Rectal smooth muscle tissue (tissue), 1 donor: ENCODE data around the gene CIDEA.
A peak's percentile ranks its signal among the peaks of the same experiment; 100 is the strongest.

Experiments
- H3K27ac ChIP-seq: one replicate; pipeline ENCODE4 v1.7.0; 2013; ENCODE audit warnings: low read depth, low read length, inconsistent platforms
- H3K27me3 ChIP-seq: one replicate; pipeline ENCODE4 v1.7.0; 2013; ENCODE audit warnings: low read length; ENCODE audit not compliant: control insufficient read depth, insufficient read depth
- H3K36me3 ChIP-seq: one replicate; pipeline ENCODE4 v1.7.0; 2013; ENCODE audit warnings: low read length; ENCODE audit not compliant: control insufficient read depth, insufficient read depth
- H3K4me1 ChIP-seq: one replicate; pipeline ENCODE4 v1.7.0; 2013; ENCODE audit warnings: low read length; ENCODE audit not compliant: control insufficient read depth, insufficient read depth
- H3K4me3 ChIP-seq: one replicate; pipeline ENCODE4 v1.7.0; 2013; ENCODE audit warnings: low read length
- H3K9ac ChIP-seq: one replicate; pipeline ENCODE4 v1.7.0; 2013; ENCODE audit warnings: low read length

Gene CIDEA

DNA sequence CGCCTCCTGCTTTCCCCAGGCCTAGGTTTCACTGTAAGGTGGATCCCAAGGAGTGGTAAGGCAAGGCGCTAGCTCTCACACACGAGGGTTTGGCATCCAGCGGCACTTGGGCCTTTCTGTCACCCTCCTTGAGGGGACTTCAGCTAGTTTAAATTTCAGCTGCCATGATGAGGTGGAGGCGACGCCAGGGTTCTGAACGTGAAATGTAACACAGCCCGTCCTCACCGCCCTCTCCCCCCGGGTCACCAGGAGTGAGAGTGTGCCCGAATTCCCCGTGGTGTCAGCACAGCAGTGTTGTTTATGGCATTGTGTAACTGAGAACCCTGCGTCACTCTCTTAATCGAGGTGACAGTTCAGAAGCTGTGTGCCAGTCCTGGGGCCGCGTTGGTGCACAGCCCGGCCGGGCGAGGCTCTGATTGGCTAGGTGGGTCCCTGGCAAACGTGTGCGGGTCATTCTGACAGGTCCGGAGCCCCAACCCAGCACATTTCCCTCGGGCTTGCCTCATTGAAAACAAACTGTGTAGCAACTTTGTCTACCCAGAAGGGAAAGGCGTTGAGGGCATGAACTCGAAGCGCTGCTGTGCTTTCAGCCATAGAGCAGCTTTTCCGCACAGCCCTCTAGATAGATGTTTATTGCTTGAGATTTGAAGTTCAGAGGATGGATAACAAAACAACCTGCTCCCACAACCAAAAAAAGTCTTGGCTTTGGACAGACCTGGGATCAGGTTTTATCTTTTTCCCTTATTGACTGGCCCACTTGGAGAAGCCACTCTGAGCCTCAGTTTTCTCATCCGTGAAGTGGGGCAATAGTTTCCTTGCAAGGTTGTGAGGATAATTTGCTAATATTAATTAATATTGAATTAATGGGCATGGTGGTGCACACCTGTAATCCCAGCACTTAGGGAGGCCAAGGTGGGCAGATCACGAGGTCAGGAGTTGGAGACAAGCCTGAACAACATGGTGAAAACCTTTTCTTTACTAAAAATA is 4.9 kb downstream of the CIDEA start:
- peaks cover 5% of the 10 kb centered on the region for H3K27me3 ChIP-seq
- H3K4me1 ChIP-seq, result peaks cover 2% of the 10 kb centered on the region
- no peak overlapping the region for H3K9ac ChIP-seq
- no peak overlapping the region for H3K4me3 ChIP-seq
- H3K27ac ChIP-seq, result no peak overlapping the region
- no peaks in the 10 kb centered on the region for H3K36me3 ChIP-seq

DNA sequence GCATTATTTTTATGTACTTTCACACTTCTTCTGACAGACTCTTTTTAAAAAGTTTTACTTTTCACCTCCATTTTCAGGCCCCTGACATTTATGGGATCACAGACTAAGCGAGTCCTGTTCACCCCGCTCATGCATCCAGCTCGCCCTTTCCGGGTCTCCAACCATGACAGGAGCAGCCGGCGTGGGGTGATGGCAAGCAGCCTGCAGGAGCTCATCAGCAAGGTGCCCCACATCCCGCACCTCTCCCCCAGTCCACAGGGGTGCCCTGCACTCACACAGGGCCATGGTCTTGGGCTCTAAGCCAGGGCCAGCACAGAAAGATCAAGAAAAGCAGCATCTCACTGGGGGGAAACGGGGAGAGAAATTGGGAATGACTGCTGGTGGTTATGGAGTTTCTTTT is 8.6 kb downstream of the CIDEA start:
- H3K27me3 ChIP-seq, result no peaks in the 10 kb centered on the region
- no peaks in the 10 kb centered on the region for H3K36me3 ChIP-seq
- H3K4me1 ChIP-seq, result no peaks in the 10 kb centered on the region
- H3K27ac ChIP-seq, result no peak overlapping the region
- H3K4me3 ChIP-seq, result no peak overlapping the region
- no peak overlapping the region for H3K9ac ChIP-seq

DNA sequence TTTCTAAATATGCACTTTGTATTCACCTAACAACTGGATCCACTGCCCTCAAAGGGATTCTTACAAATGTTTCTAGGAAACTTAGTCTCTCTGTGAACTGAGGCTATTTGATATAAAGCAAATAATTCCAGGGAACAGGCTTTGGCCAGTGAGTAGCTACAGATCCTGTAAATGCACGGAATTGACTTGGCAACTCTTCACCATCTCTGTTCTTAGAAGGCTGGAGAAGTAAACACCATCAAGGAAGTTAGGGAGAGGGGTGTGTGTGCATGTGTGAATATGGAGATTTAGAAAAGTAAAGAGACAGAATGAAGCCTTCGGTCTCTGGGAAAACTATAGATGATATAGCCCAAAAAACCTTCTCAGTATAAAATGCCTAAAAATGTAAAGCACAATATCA is 10.7 kb downstream of the CIDEA start:
- Histone ChIP-seq H3K36me3 (no peaks in the 10 kb centered on the region), H3K4me3 (no peak overlapping the region), H3K27ac (no peak overlapping the region), H3K9ac (no peak overlapping the region), H3K27me3 (no peaks in the 10 kb centered on the region), H3K4me1 (no peaks in the 10 kb centered on the region)

DNA sequence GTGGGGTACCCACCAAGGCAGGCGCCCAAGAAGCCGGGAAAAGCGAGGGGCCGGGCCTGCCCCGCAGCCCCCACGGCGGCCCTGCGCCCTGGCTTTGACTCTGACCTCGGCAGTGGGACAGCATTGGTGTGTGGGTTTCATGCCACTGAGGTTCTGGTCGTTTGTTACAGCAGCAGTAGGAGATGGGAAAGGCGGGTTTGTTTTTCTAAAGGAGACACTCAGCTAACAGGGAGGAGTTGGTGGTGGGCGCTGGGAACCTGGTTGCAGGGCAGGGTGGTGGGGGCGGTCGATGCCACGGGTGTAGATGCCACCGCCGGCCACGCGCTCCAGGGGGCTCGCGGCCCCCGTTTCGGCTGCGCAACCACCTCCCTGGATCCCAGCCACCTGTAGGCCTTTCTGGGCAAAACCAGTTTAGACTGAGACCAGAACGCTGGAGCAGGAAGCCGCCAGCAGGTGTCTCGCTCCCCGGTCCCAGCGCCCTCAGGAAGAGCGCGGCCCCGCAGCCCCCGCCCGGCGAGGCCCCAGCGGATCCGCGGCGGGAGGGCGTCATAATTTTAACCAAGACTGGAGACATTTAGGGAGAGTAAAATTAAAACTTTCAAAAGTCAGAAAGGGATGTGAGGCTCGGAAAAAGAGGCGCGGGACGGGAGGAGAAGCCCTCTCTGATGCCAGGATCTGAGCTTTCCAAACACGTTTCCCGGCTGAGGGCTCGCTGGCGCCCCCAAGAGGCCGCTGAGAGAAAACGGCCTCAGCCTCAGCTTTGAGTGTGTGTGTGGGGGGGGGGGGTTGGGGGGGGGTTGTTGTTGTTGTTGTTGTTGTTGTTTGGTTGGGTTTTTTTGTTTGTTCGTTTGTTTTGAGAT is 17.4 kb downstream of the CIDEA start:
- H3K9ac ChIP-seq, result no peak overlapping the region
- peak overlapping the region; percentile 68 for H3K4me3 ChIP-seq
- H3K27me3 ChIP-seq, result no peaks in the 10 kb centered on the region
- no peaks in the 10 kb centered on the region for H3K36me3 ChIP-seq
- H3K4me1 ChIP-seq, result peaks cover 2% of the 10 kb centered on the region
- H3K27ac ChIP-seq, result peak overlapping the region; percentile 86

DNA sequence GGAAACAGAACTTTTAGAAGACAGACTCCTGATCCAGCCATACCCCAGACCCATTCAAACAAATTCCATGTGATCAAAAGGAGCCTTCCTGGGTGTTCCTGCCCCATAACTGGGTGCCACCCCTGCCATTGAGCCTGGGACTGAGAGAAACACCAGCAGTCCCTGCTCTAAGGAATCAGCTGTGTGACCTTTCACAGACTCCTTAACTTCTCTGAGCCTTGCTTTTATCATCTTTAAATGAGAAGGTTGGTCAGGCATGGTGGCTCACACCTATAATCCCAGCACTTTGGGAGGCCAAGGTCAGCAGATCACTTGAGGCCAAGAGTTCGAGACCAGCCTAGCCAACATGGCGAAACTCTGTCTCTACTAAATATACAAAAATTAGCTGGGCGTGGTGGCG is 20.6 kb downstream of the CIDEA start:
- Histone ChIP-seq H3K27me3 (no peaks in the 10 kb centered on the region), H3K9ac (no peak overlapping the region), H3K36me3 (no peaks in the 10 kb centered on the region), H3K27ac (no peak overlapping the region), H3K4me3 (no peak overlapping the region), H3K4me1 (peaks cover 30% of the 10 kb centered on the region)

DNA sequence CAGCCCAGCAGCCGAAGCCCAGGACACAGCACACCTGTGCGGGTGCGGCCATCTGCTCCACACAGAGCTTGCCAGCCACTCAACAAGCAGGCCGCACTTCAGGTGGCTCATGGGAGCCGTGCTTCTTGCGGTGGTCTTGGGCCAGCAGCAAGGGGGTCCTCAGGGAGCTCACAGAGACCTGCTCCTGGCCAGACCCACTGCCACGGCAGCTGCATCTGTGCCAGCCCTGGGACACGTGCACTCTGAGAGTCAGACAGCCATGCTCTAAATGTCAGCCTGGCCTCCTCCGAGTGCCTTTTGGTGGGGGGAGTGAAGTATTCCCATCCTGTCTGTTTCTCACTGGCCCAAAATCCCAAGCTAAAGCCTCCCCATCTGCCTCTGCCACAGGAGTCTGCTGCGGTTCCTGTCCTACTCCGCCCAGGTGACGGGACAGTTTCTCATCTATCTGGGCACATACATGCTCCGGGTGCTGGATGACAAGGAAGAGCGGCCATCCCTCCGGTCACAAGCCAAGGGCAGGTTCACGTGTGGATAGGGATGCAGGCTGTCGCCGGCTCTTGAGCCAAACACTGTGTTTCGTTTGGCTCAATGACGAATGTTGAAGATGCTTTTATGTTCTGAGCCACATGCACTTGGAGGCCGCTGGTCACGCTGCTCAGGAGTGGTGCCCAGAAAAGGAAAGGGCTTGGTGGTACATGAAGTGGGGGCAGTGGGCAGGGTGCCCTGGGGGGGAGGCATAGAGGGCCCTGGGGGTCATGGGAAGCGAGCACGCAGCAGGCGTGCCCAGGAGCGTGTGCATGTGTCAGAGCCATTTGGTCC is 22.8 kb downstream of the CIDEA start:
- Histone ChIP-seq H3K27ac (peak overlapping the region; percentile 98), H3K4me1 (peaks cover 40% of the 10 kb centered on the region)

DNA sequence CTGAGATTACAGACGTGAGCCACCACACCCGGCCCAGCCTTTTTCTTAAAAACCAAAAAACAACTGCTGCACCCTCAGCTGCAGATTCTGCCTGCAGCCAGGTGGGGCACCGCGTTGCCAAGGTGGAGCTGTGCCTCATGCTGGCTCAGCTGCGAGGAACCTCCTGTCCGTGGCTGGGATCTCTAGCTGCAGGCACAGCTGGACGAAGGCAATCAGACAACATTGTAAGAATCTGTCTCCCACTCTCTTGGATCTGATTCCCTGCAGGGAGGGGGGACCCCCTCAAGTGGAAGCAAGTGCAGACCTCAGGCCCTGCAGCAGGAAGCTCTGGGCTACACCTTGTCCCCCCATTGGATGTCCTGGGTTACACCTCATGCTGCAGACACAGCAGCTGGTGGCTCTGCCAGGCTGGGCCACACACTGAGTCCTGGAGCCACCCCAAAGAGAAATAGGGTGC is 24.1 kb downstream of the CIDEA start:
- Histone ChIP-seq H3K4me1 (peaks cover 42% of the 10 kb centered on the region), H3K9ac (peak overlapping the region; percentile 57), H3K36me3 (no peaks in the 10 kb centered on the region), H3K27ac (peak overlapping the region; percentile 98), H3K27me3 (no peaks in the 10 kb centered on the region), H3K4me3 (peak overlapping the region; percentile 66)

More for the DNA sequence above, 22.8 kb downstream of the CIDEA start:
- Histone ChIP-seq H3K27me3 (no peaks in the 10 kb centered on the region), H3K36me3 (no peaks in the 10 kb centered on the region), H3K9ac (no peak overlapping the region), H3K4me3 (no peak overlapping the region)

DNA sequence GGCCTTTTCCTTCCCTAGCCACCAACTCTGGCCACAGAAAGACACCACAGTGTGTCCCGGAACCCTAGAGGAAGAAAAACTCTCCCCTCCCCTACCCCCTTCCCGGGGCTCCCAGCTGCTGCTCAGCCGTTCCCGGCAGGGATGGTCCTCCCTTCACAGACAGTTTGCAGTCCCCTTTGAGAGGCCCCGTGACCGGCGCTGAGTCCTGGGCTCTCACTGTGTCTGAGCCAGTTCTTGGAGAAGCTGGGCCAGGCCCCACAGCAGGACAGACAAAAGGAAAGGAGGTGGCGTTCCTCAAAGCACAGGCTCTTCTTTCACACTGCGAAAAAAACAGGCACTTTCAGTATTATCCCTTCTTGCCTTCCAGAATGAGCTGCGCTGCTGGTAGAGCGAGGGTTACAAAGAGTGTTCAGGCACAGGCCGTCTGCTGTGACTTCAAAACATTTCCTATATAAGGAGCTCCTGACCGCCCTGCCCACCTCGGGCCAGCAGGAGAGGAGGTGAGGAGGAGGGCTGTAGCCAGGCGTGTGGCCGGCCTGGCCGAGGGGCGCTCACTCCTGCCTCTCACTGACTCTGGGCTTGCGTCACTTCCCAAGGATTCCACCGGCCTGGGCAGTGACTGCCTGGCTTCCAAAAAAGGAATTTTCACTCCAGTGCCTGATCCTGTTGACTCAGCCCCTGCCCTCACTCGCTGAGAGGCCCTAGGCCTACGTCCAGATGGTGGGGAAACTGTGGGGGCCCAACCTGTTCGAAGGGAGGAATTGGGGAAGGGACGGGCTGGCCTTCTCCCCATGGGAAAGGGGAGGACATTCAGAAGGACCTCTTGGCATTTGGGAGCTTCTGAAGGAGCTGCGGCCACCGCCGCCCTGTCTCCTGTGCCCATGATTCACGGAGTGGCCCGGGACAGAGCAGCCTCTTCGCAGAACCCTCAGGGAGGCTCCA is 24.9 kb downstream of the CIDEA start:
- H3K4me1 ChIP-seq, result peaks cover 42% of the 10 kb centered on the region
- peak overlapping the region; percentile 66 for H3K4me3 ChIP-seq
- H3K36me3 ChIP-seq, result no peaks in the 10 kb centered on the region
- H3K27me3 ChIP-seq, result no peaks in the 10 kb centered on the region
- peak overlapping the region; percentile 85 for H3K9ac ChIP-seq
- peak overlapping the region; percentile 98 for H3K27ac ChIP-seq

DNA sequence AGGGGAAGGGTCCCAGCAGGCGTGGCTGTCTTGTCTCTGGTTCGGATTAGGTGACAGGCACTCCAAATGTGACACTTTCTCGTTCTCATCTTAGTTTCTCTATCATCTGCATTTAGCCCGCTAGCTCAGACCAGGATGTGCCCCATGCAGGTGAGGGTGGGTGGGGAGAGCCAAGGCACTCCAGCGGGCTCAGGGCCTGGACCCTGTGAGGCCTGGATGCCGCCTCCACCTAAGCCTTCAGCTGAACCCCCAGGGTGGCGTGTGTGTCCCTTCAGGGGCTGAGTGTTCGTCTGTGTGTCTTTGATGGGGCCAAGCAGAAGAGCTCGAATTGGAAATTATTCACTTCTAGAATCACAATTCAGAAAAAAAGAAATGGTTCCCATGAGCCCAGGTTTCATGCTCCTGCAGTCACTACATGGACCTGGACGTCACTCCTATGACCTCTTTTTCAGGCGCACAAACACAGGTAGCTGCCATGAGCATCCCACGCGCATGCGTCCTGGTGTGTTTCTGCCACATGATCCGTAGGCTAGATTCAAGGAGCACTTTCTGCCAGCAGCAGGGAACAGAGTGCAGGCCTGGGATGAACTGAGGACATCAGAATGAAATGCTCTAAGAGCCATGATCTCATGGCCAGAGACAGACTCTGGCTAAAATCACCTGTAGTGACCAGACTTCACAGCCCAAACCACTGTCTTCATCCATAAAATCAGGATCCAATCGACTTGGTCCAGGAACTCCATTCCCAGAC is 25.8 kb downstream of the CIDEA start:
- Histone ChIP-seq H3K4me1 (peaks cover 42% of the 10 kb centered on the region), H3K27ac (peak overlapping the region; percentile 98), H3K27me3 (no peaks in the 10 kb centered on the region), H3K36me3 (no peaks in the 10 kb centered on the region), H3K4me3 (peak overlapping the region; percentile 66), H3K9ac (peak overlapping the region; percentile 85)

DNA sequence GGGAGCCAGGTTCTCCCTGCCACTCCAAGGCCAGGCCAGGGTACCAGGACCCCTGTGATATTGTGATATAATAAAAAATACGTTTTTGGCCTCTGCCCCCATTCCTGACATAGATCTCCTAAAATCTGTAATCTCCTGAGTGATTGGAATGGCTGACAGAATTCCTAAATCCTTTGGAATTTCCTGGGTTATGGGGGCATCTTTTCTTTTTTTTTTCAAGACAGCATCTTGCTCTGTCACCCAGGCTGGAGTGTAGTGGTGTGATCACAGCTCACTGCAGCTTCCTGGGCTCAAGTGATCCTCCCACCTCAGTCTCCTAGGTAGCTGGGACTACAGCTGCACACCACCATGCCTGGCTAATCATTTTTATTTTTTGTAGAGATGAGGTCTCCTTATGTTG is 27.7 kb downstream of the CIDEA start:
- H3K27me3 ChIP-seq, result no peaks in the 10 kb centered on the region
- H3K27ac ChIP-seq, result peak overlapping the region; percentile 55
- H3K4me3 ChIP-seq, result no peak overlapping the region
- no peak overlapping the region for H3K9ac ChIP-seq
- no peaks in the 10 kb centered on the region for H3K36me3 ChIP-seq
- peaks cover 38% of the 10 kb centered on the region for H3K4me1 ChIP-seq
